ENCODE measurements around the gene BRSK1.

The BRSK1 gene

GRCh38 chr19:55270172-55270942 is 13.4 kb upstream of the BRSK1 start:
- Mint-ChIP-seq H3K27me3 (no peaks in the 10 kb centered on the region), H3K36me3 (ENCODE audit: insufficient read depth) (peaks cover 32% of the 10 kb centered on the region), H3K27ac (no peak overlapping the region), H3K9me3 (peaks cover 6 to 8% of the 10 kb centered on the region in 2 donors), H3K4me1 (ENCODE audit: low read depth in 2 of 2) (peaks cover 9% of the 10 kb centered on the region in 2 donors), H3K4me3 (no peak overlapping the region)
- no peak for ATAC-seq (replicated peaks)
- no peak for DNase-seq

GRCh38 chr19:55272142-55272541 is 11.7 kb upstream of the BRSK1 start:
- H3K4me1 Mint-ChIP-seq (ENCODE audit: low read depth in 2 of 2): peaks cover 11 to 13% of the 10 kb centered on the region in 2 donors
- H3K9me3 Mint-ChIP-seq: no peaks in the 10 kb centered on the region
- DNase-seq (no peak), ATAC-seq (replicated peaks) (no peak)
- H3K27me3 Mint-ChIP-seq: no peaks in the 10 kb centered on the region
- no peak overlapping the region for H3K4me3 Mint-ChIP-seq
- no peak overlapping the region for H3K27ac Mint-ChIP-seq
- peaks cover 39% of the 10 kb centered on the region for H3K36me3 Mint-ChIP-seq (ENCODE audit: insufficient read depth)

GRCh38 chr19:55273978-55274707 is 9.7 kb upstream of the BRSK1 start:
- H3K27me3 Mint-ChIP-seq: no peaks in the 10 kb centered on the region
- no peak overlapping the region for H3K4me3 Mint-ChIP-seq
- H3K9me3 Mint-ChIP-seq: no peaks in the 10 kb centered on the region
- DNase-seq (no peak), ATAC-seq (replicated peaks) (no peak)
- peaks cover 16 to 19% of the 10 kb centered on the region in 2 donors for H3K4me1 Mint-ChIP-seq (ENCODE audit: low read depth in 2 of 2)
- H3K27ac Mint-ChIP-seq: no peak overlapping the region
- peaks cover 35% of the 10 kb centered on the region for H3K36me3 Mint-ChIP-seq (ENCODE audit: insufficient read depth)

DNA sequence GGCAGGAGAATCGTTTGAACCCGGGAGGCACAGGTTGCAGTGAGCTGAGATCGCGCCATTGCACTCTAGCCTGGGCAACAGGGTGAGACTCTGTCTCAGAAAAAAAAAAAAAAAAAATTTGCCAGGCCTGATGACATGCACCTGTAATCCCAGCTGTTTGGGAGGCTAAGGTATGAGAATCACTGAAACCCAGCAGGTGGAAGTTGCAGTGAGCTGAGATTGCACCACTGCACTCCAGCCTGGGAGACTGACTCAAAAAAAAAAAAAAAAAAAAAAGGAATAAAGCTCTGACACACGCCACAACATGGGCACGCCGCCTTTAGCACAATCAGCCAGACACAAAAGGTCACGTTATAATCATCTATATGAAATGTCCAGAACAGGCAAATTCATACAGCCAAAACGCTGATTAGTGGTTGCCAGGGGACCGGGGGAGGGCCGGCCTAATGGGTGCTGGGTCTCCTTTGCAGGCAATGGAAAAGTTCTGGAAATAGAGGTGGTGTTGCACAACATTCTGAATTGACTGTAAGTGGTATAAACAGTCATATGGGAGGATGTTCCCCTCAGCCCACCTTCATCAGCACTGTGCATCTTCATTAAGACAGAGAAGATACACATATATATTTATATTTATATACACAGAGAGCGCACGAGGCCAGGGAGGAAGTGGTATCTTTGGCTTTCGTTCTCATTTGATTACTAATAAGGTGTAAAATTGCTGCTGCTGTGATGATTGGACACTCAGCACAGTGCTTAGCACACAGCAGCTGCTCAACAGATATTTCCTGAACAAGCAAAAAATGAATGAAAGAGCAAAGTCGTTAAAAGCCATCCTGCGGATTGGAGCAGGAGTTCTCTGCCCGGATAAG is 7.7 kb upstream of the BRSK1 start:
- ATAC-seq (replicated peaks) (peak; percentile 47), DNase-seq (peak in 1 of 3 experiments; percentile 39)
- peak overlapping the region; percentile 94 to 95 for H3K27ac Mint-ChIP-seq
- no peaks in the 10 kb centered on the region for H3K9me3 Mint-ChIP-seq
- peak overlapping the region; percentile 76 to 78 for H3K4me3 Mint-ChIP-seq
- peaks cover 41% of the 10 kb centered on the region for H3K36me3 Mint-ChIP-seq (ENCODE audit: insufficient read depth)
- peaks cover 29 to 32% of the 10 kb centered on the region in 2 donors for H3K4me1 Mint-ChIP-seq (ENCODE audit: low read depth in 2 of 2)
- H3K27me3 Mint-ChIP-seq: no peaks in the 10 kb centered on the region

- DNase-seq (peak in 1 of 3 experiments; percentile 33), ATAC-seq (replicated peaks) (peak; percentile 14)
- Mint-ChIP-seq H3K4me1 (ENCODE audit: low read depth in 2 of 2) (peaks cover 30 to 32% of the 10 kb centered on the region in 2 donors), H3K9me3 (no peaks in the 10 kb centered on the region), H3K4me3 (peak overlapping the region; percentile 76 to 78), H3K27me3 (no peaks in the 10 kb centered on the region), H3K36me3 (ENCODE audit: insufficient read depth) (peaks cover 34% of the 10 kb centered on the region), H3K27ac (peak overlapping the region; percentile 94 to 95)
Measured at GRCh38 chr19:55276720-55277430, 6.9 kb upstream of the BRSK1 start.

GRCh38 chr19:55277494-55277893 is 6.3 kb upstream of the BRSK1 start:
- DNase-seq: no peak
- Mint-ChIP-seq H3K27ac (peak overlapping the region; percentile 94 to 95), H3K27me3 (no peaks in the 10 kb centered on the region), H3K4me1 (ENCODE audit: low read depth in 2 of 2) (peaks cover 29 to 32% of the 10 kb centered on the region in 2 donors), H3K4me3 (peak overlapping the region; percentile 76 to 78), H3K9me3 (no peaks in the 10 kb centered on the region), H3K36me3 (ENCODE audit: insufficient read depth) (peaks cover 33% of the 10 kb centered on the region)
- ATAC-seq (replicated peaks): no peak

DNA sequence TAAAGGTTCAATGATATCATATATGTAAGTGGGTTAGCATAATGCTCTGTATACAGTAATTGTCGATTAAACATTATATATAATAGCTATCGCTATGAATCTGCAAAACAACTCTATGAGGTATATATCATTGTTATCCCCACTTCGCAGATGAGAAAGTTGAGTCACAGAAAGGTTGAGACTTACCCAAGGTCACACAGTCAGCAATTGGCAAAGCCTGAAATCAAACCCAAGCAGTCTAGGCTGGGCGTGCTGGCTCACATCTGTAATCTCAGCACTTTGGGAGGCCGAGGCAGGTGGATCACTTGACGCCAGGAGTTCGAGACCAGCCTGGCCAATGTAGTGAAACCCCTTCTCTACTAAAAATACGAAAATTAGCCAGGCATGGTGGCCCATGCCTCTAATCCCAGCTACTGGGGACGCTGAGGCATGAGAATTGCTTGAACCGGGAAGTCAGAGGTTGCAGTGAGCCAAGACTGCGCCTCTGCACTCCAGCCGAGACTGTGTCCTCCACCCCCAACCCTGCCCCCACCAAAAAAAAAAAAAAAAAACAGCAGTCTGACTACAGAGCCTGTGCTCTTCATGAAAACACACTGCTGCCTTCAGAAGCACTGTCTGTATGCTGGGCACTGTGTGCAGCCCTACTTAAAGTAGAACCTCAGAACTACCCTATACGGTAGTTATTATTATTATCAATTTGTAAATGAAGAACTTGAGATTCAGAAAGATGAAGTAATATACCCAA is 5.2 kb upstream of the BRSK1 start:
- no peak for ATAC-seq (replicated peaks)
- H3K36me3 Mint-ChIP-seq (ENCODE audit: insufficient read depth): peaks cover 30% of the 10 kb centered on the region
- no peak for DNase-seq
- no peaks in the 10 kb centered on the region for H3K27me3 Mint-ChIP-seq
- H3K4me3 Mint-ChIP-seq: peak overlapping the region; percentile 92 to 97
- peaks cover 35 to 40% of the 10 kb centered on the region in 2 donors for H3K4me1 Mint-ChIP-seq (ENCODE audit: low read depth in 2 of 2)
- H3K27ac Mint-ChIP-seq: peak overlapping the region; percentile 96 to 99
- no peaks in the 10 kb centered on the region for H3K9me3 Mint-ChIP-seq

DNA sequence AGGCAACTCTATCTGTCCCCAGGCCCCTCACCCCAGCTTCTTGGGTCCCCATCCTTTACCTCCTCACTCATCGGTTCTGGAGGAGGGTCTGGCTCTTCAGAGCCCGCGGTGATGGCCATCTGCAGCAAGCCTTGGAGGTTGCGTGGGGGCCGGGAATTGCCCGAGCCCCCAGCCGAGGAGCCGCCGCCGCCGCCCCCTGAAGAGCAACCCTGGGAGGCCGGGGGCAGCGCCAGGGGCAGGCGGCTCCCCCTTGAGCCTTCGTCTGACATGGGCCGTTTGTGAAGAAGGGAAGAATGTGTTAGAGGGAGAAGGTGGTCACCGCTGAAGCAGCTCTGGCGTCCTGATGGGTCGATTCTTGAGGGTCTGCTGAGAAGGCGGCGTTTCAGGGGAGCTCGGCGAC is 4.5 kb upstream of the BRSK1 start:
- H3K4me1 Mint-ChIP-seq (ENCODE audit: low read depth in 2 of 2): peaks cover 34 to 42% of the 10 kb centered on the region in 2 donors

DNA sequence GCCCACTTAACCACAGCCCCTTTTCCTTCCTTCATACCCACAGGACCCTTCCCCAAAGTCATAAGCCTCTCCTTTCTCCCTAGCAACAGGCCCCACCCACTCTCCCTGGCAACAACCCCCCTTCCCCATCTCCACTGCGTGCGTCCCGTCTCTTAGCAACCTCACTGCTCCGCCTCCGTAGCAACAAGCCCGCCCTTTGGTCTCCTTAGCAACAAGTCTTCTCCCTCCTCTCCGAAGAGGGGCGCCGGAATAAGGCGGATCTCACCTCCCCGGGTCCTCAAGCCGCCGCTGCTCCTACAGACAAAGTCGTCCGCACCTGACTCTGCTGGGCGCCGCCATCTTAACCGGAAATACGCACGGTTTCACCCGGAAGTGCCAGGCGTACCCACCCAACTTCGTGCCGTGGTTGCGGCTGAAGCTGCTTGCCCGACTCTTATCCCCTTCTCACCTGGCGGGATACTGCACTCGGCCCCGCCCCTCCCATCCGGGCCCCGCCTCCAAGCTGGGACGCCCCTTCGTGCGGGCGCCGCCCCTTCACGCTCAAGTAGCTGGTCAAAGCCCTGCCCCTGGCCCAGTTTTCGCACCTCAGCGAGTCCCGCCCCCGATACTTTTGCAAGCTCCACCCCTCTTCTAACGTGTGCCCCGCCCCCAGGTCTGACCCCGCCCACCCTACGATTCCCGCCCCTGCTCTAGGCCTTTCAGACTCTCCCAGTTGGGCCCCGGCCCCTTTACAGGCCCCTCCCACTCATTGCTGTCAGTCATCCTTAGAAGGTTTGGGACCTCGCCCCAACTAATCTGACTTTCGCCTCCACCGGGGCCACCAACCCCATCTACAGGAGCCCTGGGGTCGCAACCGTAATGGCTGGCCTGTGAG is 3.8 kb upstream of the BRSK1 start, which contains the start of gene HSPBP1:
TSS of gene HSPBP1 (minus strand) at position 341 of the 874 bp plus-strand sequence. CDS start 502 bp downstream, outside the sequence.
- H3K4me3 Mint-ChIP-seq: peak within 1 kb of the TSS; percentile 92 to 97
- no peaks in the 10 kb centered on the region for H3K9me3 Mint-ChIP-seq
- H3K27me3 Mint-ChIP-seq: no peaks in the 10 kb centered on the region
- peak within 1 kb of the TSS; percentile 96 to 99 for H3K27ac Mint-ChIP-seq
- H3K36me3 Mint-ChIP-seq (ENCODE audit: insufficient read depth): peaks cover 30% of the 10 kb centered on the region
- DNase-seq (peak; percentile 95 to 98 (median 97)), ATAC-seq (replicated peaks) (peak; percentile 79)
- H3K4me1 Mint-ChIP-seq (ENCODE audit: low read depth in 2 of 2): peaks cover 34 to 42% of the 10 kb centered on the region in 2 donors

More for the DNA sequence above, 4.5 kb upstream of the BRSK1 start:
- Mint-ChIP-seq H3K27me3 (no peaks in the 10 kb centered on the region), H3K36me3 (ENCODE audit: insufficient read depth) (peaks cover 30% of the 10 kb centered on the region), H3K4me3 (peak overlapping the region; percentile 92 to 97), H3K9me3 (no peaks in the 10 kb centered on the region), H3K27ac (peak overlapping the region; percentile 96 to 99)
- ATAC-seq (replicated peaks): no peak
- no peak for DNase-seq

DNA sequence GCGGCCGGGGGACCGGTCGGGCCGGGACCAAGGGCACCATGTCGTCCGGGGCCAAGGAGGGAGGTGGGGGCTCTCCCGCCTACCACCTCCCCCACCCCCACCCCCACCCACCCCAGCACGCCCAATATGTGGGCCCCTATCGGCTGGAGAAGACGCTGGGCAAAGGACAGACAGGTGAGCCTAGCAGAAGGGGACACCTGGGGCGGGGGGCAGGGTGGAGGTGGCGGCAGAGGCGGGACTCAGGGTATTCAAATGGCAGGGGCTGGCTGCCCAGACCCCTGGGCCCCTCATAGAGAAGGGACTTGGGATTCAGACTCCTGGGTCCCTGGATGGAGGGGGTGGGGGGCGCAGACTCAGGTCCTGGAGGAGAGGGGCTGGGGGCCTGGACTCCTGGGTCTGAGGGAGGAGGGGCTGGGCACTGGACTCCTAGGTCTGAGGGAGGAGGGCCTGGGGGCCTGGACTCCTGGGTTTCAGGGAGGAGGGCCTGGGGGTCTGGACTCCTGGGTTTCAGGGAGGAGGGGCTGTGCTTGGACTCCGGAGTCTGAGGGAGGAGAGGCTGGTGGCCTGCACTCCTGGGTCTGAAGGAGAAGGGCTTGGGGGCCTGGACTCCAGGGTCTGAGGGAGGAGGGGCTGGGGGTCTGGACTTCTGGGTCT is 735 bp downstream of the BRSK1 start:
- Mint-ChIP-seq H3K4me1 (ENCODE audit: low read depth in 2 of 2) (peaks cover 21 to 24% of the 10 kb centered on the region in 2 donors), H3K4me3 (peak overlapping the region; percentile 48 to 62), H3K27ac (peak overlapping the region; percentile 62 to 66), H3K36me3 (ENCODE audit: insufficient read depth) (peaks cover 13% of the 10 kb centered on the region), H3K27me3 (no peaks in the 10 kb centered on the region), H3K9me3 (no peaks in the 10 kb centered on the region)
- ATAC-seq (replicated peaks): no peak
- no peak for DNase-seq

Data from effector memory CD8-positive, alpha-beta T cell (primary cell).